Coronary artery (tissue), 2 donors: ENCODE measurements around the gene LMTK2.

ENCODE experiments used
- DNase-seq: peaks from one replicate; pipeline ENCODE4 v3.0.0-alpha.2; 2017; ENCODE audit warnings: low spot score
- H3K27ac ChIP-seq, 2 donors: fragments of 200-600 bp; sonication (generic); one replicate each; pipeline ENCODE4 v1.5.1; 2016 to 2019
- H3K4me3 ChIP-seq: fragments of 200-600 bp; sonication (generic); 2 replicates; pipeline ENCODE4 v1.5.1; 2016; ENCODE audit warnings: mild to moderate bottlenecking, moderate library complexity
- TF ChIP-seq, protein P1 (sequence below): fragments of 200-600 bp; sonication (generic); IDR thresholded peaks from one replicate; pipeline ENCODE4 v1.5.1; 2019; ENCODE audit warnings: antibody characterized with exemption

LMTK2 gene

GRCh38 chr7:98194186-98194585 is 87.5 kb downstream of the LMTK2 start:
- no peak overlapping the region for H3K27ac ChIP-seq
- DNase-seq, result no peak
- TF ChIP-seq, protein P1, sequence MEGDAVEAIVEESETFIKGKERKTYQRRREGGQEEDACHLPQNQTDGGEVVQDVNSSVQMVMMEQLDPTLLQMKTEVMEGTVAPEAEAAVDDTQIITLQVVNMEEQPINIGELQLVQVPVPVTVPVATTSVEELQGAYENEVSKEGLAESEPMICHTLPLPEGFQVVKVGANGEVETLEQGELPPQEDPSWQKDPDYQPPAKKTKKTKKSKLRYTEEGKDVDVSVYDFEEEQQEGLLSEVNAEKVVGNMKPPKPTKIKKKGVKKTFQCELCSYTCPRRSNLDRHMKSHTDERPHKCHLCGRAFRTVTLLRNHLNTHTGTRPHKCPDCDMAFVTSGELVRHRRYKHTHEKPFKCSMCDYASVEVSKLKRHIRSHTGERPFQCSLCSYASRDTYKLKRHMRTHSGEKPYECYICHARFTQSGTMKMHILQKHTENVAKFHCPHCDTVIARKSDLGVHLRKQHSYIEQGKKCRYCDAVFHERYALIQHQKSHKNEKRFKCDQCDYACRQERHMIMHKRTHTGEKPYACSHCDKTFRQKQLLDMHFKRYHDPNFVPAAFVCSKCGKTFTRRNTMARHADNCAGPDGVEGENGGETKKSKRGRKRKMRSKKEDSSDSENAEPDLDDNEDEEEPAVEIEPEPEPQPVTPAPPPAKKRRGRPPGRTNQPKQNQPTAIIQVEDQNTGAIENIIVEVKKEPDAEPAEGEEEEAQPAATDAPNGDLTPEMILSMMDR, result no peak

DNA sequence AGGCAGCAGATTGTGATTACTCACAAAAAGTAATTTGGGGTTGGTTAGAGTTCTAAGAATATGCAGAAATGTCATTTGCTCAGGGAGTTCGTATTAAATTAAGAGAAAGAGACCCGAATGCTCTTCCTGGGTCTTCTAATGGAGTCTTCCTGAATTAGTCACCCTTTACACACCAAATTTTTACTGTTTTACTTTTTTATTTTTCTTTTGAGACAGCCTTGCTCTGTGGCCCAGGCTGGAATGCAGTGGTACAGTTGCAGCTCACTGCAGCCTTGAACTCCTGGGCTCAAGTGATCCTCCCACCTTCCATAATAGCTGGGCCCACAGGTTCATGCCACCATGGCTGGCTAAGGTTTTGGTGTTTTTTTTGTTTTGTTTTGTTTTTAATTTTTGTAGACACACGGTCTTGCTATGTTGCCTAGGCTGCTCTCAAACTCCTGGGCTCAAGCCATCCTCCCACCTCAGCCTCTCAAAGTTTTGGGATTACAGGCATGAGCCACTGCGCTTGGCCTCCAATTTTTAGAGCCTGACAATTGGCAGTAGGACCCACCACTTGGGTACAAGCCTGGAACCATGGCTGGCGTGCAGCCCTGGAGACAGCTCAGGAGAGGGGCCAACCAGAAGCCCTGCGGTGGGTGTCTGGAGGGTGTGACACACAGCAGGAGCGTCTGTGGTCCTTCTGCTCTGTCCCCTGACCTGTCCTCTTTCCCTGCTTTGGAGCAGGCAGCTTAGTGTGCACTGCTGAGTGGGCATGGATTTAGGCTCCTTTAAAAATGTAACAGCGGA is 88.2 kb downstream of the LMTK2 start:
- DNase-seq, result peak; percentile 58
- H3K27ac ChIP-seq, result no peak overlapping the region

More at GRCh38 chr7:98194186-98194585, 87.5 kb downstream of the LMTK2 start:
- no peak overlapping the region for H3K4me3 ChIP-seq

DNA sequence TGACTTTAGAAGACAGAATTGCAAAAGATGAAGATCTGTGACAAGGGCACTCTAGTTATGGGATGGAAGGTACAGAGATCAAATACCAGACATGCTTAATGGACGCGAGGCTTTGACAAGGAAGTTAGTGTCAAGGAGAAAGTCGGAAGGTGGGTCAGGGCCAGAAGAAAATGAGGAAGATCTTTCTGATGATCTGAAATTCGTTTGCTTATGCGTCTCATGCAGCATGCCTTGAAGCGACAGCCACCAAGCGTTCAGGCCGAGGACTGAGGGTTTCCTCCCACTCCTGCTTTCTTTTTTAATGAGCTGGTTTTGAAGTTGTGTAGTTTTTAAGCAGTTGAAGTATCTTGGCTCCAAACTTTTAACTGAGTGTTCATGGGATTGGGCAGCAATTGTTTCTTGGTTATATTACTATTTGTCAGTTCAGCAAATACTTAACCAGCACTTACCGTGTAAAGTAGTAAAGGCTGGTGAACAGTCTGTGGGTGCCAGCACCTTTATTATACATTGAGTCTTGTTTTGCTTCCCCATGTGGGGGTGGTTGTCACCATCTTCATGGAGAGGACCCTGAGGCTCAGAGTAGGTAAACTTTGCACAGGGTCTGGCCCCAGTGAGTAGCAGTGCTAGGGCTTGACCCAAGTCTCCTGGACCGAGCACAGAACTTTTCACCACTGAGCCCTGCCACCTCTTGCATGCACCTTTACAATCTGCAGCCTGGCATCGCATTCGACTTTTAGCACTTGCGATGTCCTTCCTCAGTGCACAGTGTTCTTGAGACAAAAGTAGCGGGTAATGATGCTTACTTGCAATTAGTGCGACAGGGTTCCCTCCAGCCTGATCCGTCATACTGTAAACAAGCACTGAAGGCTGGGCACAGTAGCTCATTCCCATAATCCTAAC is 90.3 kb downstream of the LMTK2 start:
- H3K4me3 ChIP-seq, result no peak overlapping the region
- no peak for DNase-seq
- TF ChIP-seq, protein P1, result no peak
- no peak overlapping the region for H3K27ac ChIP-seq

More for the DNA sequence above, 88.2 kb downstream of the LMTK2 start:
- TF ChIP-seq, protein P1, result no peak
- no peak overlapping the region for H3K4me3 ChIP-seq

GRCh38 chr7:98199131-98199530 is 92.5 kb downstream of the LMTK2 start:
- Histone ChIP-seq H3K27ac (no peak overlapping the region), H3K4me3 (no peak overlapping the region)
- TF ChIP-seq, protein P1, result no peak
- DNase-seq, result no peak

DNA sequence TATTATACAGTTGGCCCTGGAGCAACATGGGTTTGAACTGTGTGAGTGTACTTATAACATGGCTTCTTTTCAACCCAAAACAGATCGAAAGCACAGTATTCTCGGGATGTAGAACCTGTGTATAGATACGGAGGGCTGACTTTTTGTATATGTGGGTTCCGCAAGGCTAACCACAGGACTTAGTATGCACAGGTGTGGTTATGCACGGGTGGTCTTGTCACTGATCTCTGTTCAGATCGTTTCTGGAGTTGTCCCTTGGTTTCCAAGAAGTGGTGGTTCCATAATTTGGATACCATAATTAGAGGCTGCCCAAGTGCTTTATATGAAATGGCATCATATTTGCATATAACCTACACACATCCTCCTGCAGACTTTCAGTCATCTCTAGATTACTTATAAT is 93.7 kb downstream of the LMTK2 start:
- DNase-seq, result no peak
- TF ChIP-seq, protein P1, result no peak
- H3K27ac ChIP-seq, result no peak overlapping the region
- no peak overlapping the region for H3K4me3 ChIP-seq

- TF ChIP-seq, protein P1, result no peak
- no peak overlapping the region for H3K4me3 ChIP-seq
- no peak overlapping the region for H3K27ac ChIP-seq
- DNase-seq, result no peak
Observed at GRCh38 chr7:98202367-98203195, 95.9 kb downstream of the LMTK2 start.
